Skeletal muscle tissue (tissue), 4 donors: ENCODE measurements around the gene MYO1H. TPM values are rescaled to one million over a fixed set of nuclear protein-coding genes. Genes with fewer than 3 reads are reported as not detected.

ENCODE experiments used
- H3K27ac ChIP-seq: one replicate; pipeline ENCODE4 v1.7.0; 2013; ENCODE audit warnings: mild to moderate bottlenecking, low read depth, low read length, inconsistent platforms
- H3K27me3 ChIP-seq, 3 donors: one replicate each; pipeline ENCODE4 v1.7.0; 2013; ENCODE audit warnings: low read length in 3 of 3; ENCODE audit not compliant: control insufficient read depth in 3 of 3, insufficient read depth in 3 of 3
- H3K36me3 ChIP-seq, 3 donors: one replicate each; pipeline ENCODE4 v1.7.0; 2013; ENCODE audit warnings: low read length in 3 of 3; ENCODE audit not compliant: control insufficient read depth in 3 of 3, insufficient read depth in 3 of 3
- H3K4me1 ChIP-seq, 3 donors: one replicate each; pipeline ENCODE4 v1.7.0; 2013; ENCODE audit warnings: low read length in 3 of 3, mild to moderate bottlenecking in 3 of 3; ENCODE audit not compliant: control insufficient read depth in 3 of 3, insufficient read depth in 3 of 3
- H3K4me3 ChIP-seq, 3 donors: one replicate each; pipeline ENCODE4 v1.7.0; 2013; ENCODE audit warnings: low read length in 3 of 3
- H3K9ac ChIP-seq, 3 donors: one replicate each; pipeline ENCODE4 v1.7.0; 2013; ENCODE audit warnings: low read length in 3 of 3, mild to moderate bottlenecking in 3 of 3, moderate library complexity in 2 of 3, low read depth in 1 of 3
- H3K9me3 ChIP-seq, 3 donors: one replicate each; pipeline ENCODE4 v1.7.0; 2013; ENCODE audit warnings: low read length in 3 of 3; ENCODE audit not compliant: control insufficient read depth in 3 of 3
- total RNA-seq: library from RNA; depleted of rRNA; stranded (reverse); fragments of >200 nt; gene quantifications from one replicate; pipeline ENCODE4 v1.2.3, GENCODE V29; 2014
- donor health status: Osteomylitis.

MYO1H gene
- total RNA-seq, 1 donor from 2014 or later = not detected

- H3K4me3 ChIP-seq = no peak overlapping the region
- H3K36me3 ChIP-seq = peaks cover 46 to 78% (median 68%) of the 10 kb centered on the region in 3 donors
- H3K27ac ChIP-seq = no peak overlapping the region
- H3K4me1 ChIP-seq = peaks cover 4 to 5% (median 4%) of the 10 kb centered on the region in 3 donors
- no peaks in the 10 kb centered on the region for H3K9me3 ChIP-seq
- H3K9ac ChIP-seq = no peak overlapping the region
- no peaks in the 10 kb centered on the region for H3K27me3 ChIP-seq
These were observed 147.3 kb downstream of the MYO1H start for GRCh38 chr12:109495012-109495411.

DNA sequence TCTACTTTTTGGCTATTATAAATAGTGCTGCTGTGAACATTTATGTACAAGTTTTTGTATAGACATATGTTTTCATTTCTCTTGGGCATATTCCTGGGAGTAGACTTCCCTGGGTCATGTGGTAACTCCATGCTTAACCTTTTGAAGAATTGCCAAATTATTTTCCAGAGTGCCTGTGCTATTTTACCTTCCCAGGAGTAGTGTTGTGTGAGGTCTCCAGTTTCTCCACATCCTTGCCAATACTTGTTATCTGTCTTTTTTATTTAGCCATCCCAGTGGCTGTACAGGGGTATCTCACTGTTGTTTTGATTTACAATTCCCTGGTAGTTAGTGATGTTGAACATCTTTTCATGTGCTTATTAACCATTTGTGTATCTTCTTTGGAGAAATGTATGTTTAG lies 148.6 kb downstream of the MYO1H start:
- Histone ChIP-seq H3K4me3 (no peak overlapping the region), H3K9me3 (no peaks in the 10 kb centered on the region), H3K27ac (no peak overlapping the region), H3K4me1 (no peaks in the 10 kb centered on the region), H3K9ac (no peak overlapping the region), H3K27me3 (no peaks in the 10 kb centered on the region), H3K36me3 (peaks cover 54 to 79% (median 72%) of the 10 kb centered on the region in 3 donors)

DNA sequence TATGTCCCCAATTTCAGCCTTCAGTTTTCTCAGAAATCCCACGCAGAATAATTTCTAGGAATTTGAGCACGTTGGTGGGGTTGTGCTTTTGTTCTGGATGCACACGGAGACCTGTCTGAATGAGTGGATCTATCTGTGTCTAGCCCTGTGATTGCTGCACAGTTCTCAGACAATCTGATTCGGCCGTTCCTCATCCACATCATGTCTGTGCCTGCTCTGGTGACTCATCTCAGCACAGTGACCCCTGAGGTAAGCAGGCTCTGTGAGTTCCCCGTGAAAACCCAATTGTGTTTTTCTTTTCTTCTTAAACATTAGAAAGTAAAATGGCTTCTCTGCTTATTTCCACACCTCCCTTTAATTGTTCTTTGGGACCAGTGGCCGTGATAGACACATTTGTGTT lies 150.0 kb downstream of the MYO1H start:
- Histone ChIP-seq H3K27ac (no peak overlapping the region), H3K4me3 (no peak overlapping the region), H3K36me3 (peaks cover 54 to 80% (median 73%) of the 10 kb centered on the region in 3 donors), H3K9me3 (no peaks in the 10 kb centered on the region), H3K27me3 (no peaks in the 10 kb centered on the region), H3K4me1 (no peaks in the 10 kb centered on the region), H3K9ac (no peak overlapping the region)

Other genes starting within 250 kb of the MYO1H start
- 27.7 TPM for gene ACACB, start 231.3 kb upstream of the MYO1H start, total RNA-seq
- gene FOXN4, start 38.6 kb upstream of the MYO1H start, total RNA-seq = not detected
- 24.0 TPM for gene KCTD10, start 129.4 kb downstream of the MYO1H start, total RNA-seq
- gene UBE3B, start 129.7 kb downstream of the MYO1H start, total RNA-seq = 21.4 TPM
- 18.3 TPM for gene MMAB, start 225.6 kb downstream of the MYO1H start, total RNA-seq
- 13.0 TPM for gene MVK, start 225.9 kb downstream of the MYO1H start, total RNA-seq